SK-N-SH treated with all-trans-retinoic acid at 6 μM for 48 hours (cell line): ENCODE measurements around the gene RNF43.

Experiments used
- ATAC-seq: fragments of 200-7000 bp; cut with Tn5 transposase; 3 replicates; pipeline ENCODE4 v1.9.1; 2020; ENCODE audit warnings: mild to moderate bottlenecking, moderate library complexity
- ARNTL ChIP-seq: fragments of 450-650 bp; formaldehyde crosslinking; IDR thresholded peaks from 2 replicates; pipeline ENCODE4 v1.5.0; 2020; ENCODE audit warnings: low read depth, mild to moderate bottlenecking, moderate library complexity, borderline replicate concordance
- BACH2 ChIP-seq: fragments of 250-450 bp; sonication (Bioruptor Pico); IDR thresholded peaks from 2 replicates; pipeline ENCODE4 v1.9.0; 2021; ENCODE audit warnings: mild to moderate bottlenecking, borderline replicate concordance
- CSDC2 ChIP-seq: fragments of 250-450 bp; sonication (Bioruptor Pico); IDR thresholded peaks from 2 replicates; pipeline ENCODE4 v1.5.0; 2020; ENCODE audit warnings: mild to moderate bottlenecking, moderate library complexity
- GLIS3 ChIP-seq: fragments of 250-450 bp; sonication (Bioruptor Pico); IDR thresholded peaks from 2 replicates; pipeline ENCODE4 v1.5.0; 2020; ENCODE audit warnings: mild to moderate bottlenecking, moderate library complexity
- ISL1 ChIP-seq: fragments of 250-450 bp; sonication (Bioruptor Pico); IDR thresholded peaks from 2 replicates; pipeline ENCODE4 v2.1.2; 2022; ENCODE audit warnings: mild to moderate bottlenecking, moderate library complexity
- OSR1 ChIP-seq: fragments of 250-450 bp; sonication (Bioruptor Pico); IDR thresholded peaks from 2 replicates; pipeline ENCODE4 v1.8.0; 2022; ENCODE audit warnings: moderate library complexity, mild to moderate bottlenecking, inconsistent platforms
- PATZ1 ChIP-seq: fragments of 250-450 bp; sonication (Bioruptor Pico); IDR thresholded peaks from 2 replicates; pipeline ENCODE4 v1.8.0; 2020; ENCODE audit warnings: mild to moderate bottlenecking, moderate library complexity, borderline replicate concordance
- POU6F1 ChIP-seq: fragments of 250-450 bp; sonication (Bioruptor Pico); IDR thresholded peaks from 2 replicates; pipeline ENCODE4 v1.8.0; 2021; ENCODE audit warnings: low read depth, mild to moderate bottlenecking, moderate library complexity, borderline replicate concordance
- RARB ChIP-seq: fragments of 250-450 bp; sonication (Bioruptor Pico); IDR thresholded peaks from 2 replicates; pipeline ENCODE4 v1.8.0; 2021; ENCODE audit warnings: mild to moderate bottlenecking, moderate library complexity
- SNAI2 ChIP-seq: fragments of 250-450 bp; sonication (Bioruptor Pico); IDR thresholded peaks from 2 replicates; pipeline ENCODE4 v1.5.0; 2020; ENCODE audit warnings: mild to moderate bottlenecking, moderate library complexity
- TCF4 ChIP-seq: fragments of 250-450 bp; sonication (Bioruptor Pico); IDR thresholded peaks from 2 replicates; pipeline ENCODE4 v1.8.0; 2021; ENCODE audit warnings: mild to moderate bottlenecking, moderate library complexity, borderline replicate concordance
- TOX ChIP-seq: fragments of 250-450 bp; sonication (Bioruptor Pico); IDR thresholded peaks from 2 replicates; pipeline ENCODE4 v1.8.0; 2021; ENCODE audit warnings: mild to moderate bottlenecking, moderate library complexity, borderline replicate concordance
- ZFP3 ChIP-seq: fragments of 250-450 bp; sonication (Bioruptor Pico); IDR thresholded peaks from 2 replicates; pipeline ENCODE4 v1.5.0; 2020; ENCODE audit warnings: mild to moderate bottlenecking, moderate library complexity
- ZFP30 ChIP-seq: fragments of 450-650 bp; formaldehyde crosslinking; IDR thresholded peaks from 2 replicates; pipeline ENCODE4 v1.5.0; 2022; ENCODE audit warnings: mild to moderate bottlenecking, moderate library complexity
- ZNF565 ChIP-seq: fragments of 450-650 bp; formaldehyde crosslinking; conservative IDR thresholded peaks from 2 replicates; pipeline ENCODE4 v1.5.0; 2020; ENCODE audit warnings: low read depth, mild to moderate bottlenecking, moderate library complexity
- ZNF70 ChIP-seq: fragments of 450-650 bp; formaldehyde crosslinking; IDR thresholded peaks from 2 replicates; pipeline ENCODE4 v1.5.0; 2020; ENCODE audit warnings: mild to moderate bottlenecking, moderate library complexity
- ZNF8 ChIP-seq: fragments of 450-650 bp; formaldehyde crosslinking; IDR thresholded peaks from 2 replicates; pipeline ENCODE4 v1.5.0; 2020; ENCODE audit warnings: mild to moderate bottlenecking, moderate library complexity
- TF ChIP-seq, protein P1 (sequence below): fragments of 250-450 bp; sonication (Bioruptor Pico); IDR thresholded peaks from 2 replicates; pipeline ENCODE4 v1.5.0; 2020; ENCODE audit warnings: mild to moderate bottlenecking, moderate library complexity
- TF ChIP-seq, protein P2 (sequence below): fragments of 250-450 bp; sonication (Bioruptor Pico); IDR thresholded peaks from 2 replicates; pipeline ENCODE4 v1.5.1; 2021; ENCODE audit warnings: mild to moderate bottlenecking, moderate library complexity
- TF ChIP-seq, protein P3 (sequence below): fragments of 250-450 bp; sonication (Bioruptor Pico); IDR thresholded peaks from 2 replicates; pipeline ENCODE4 v1.5.1; 2020; ENCODE audit warnings: low read depth, mild to moderate bottlenecking, moderate library complexity

Gene RNF43

GRCh38 chr17:58411408-58411894 is 5.9 kb downstream of the RNF43 start (continued):
- TF ChIP-seq PATZ1 (CRISPR knock-in tag) (no peak), ZFP3 (CRISPR knock-in tag) (no peak), BACH2 (no peak), ZNF565 (CRISPR knock-in tag) (no peak), GLIS3 (CRISPR knock-in tag) (no peak)

DNA sequence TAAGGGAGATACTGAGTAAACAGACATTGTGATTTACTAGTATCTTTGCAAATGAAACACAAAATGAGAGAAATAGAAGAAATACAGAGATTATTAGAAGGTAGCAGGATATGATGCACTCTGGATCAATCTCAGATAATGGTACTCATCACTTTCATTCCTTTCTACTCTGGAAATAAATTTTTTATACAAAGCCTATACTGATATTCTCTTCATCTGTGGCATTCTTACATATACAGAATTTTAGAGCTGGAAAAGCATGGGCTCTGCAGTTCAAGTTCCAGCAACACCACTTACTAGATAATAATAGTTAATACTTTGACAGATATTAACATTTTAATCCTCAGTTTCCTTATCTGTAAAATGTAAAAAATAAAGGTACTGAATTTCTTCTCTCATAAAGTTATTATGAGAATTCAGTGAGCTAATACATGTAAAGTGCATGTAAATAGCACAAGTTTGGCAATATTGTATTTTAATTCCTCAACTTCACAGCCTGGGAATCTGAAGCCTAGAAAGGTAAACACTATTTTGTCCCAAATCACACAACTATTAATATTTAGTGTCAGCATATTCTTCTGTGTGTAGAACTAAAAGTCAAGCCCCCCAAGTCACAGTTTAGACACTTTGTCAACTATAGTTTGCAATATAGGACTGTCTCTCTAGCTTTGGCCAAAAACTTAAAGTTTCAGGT is 6.5 kb downstream of the RNF43 start:
- no peak for TF ChIP-seq TOX (CRISPR knock-in tag)
- TF ChIP-seq ZNF8, result no peak
- no peak for TF ChIP-seq ZNF70 (CRISPR knock-in tag)
- no peak for TF ChIP-seq ARNTL (CRISPR knock-in tag)
- TF ChIP-seq SNAI2 (CRISPR knock-in tag), result no peak
- TF ChIP-seq, protein P1, sequence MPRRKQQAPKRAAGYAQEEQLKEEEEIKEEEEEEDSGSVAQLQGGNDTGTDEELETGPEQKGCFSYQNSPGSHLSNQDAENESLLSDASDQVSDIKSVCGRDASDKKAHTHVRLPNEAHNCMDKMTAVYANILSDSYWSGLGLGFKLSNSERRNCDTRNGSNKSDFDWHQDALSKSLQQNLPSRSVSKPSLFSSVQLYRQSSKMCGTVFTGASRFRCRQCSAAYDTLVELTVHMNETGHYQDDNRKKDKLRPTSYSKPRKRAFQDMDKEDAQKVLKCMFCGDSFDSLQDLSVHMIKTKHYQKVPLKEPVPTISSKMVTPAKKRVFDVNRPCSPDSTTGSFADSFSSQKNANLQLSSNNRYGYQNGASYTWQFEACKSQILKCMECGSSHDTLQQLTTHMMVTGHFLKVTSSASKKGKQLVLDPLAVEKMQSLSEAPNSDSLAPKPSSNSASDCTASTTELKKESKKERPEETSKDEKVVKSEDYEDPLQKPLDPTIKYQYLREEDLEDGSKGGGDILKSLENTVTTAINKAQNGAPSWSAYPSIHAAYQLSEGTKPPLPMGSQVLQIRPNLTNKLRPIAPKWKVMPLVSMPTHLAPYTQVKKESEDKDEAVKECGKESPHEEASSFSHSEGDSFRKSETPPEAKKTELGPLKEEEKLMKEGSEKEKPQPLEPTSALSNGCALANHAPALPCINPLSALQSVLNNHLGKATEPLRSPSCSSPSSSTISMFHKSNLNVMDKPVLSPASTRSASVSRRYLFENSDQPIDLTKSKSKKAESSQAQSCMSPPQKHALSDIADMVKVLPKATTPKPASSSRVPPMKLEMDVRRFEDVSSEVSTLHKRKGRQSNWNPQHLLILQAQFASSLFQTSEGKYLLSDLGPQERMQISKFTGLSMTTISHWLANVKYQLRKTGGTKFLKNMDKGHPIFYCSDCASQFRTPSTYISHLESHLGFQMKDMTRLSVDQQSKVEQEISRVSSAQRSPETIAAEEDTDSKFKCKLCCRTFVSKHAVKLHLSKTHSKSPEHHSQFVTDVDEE (CRISPR knock-in tag), result no peak
- TF ChIP-seq TCF4 (CRISPR knock-in tag), result no peak
- TF ChIP-seq ZFP30 (CRISPR knock-in tag), result no peak
- TF ChIP-seq CSDC2 (CRISPR knock-in tag), result no peak
- no peak for TF ChIP-seq ISL1
- TF ChIP-seq OSR1, result no peak
- TF ChIP-seq, protein P2, sequence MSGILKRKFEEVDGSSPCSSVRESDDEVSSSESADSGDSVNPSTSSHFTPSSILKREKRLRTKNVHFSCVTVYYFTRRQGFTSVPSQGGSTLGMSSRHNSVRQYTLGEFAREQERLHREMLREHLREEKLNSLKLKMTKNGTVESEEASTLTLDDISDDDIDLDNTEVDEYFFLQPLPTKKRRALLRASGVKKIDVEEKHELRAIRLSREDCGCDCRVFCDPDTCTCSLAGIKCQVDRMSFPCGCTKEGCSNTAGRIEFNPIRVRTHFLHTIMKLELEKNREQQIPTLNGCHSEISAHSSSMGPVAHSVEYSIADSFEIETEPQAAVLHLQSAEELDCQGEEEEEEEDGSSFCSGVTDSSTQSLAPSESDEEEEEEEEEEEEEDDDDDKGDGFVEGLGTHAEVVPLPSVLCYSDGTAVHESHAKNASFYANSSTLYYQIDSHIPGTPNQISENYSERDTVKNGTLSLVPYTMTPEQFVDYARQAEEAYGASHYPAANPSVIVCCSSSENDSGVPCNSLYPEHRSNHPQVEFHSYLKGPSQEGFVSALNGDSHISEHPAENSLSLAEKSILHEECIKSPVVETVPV, result no peak
- no peak for ATAC-seq

GRCh38 chr17:58409432-58409831 is 7.9 kb downstream of the RNF43 start:
- ATAC-seq, result no peak
- TF ChIP-seq CSDC2 (CRISPR knock-in tag), result no peak
- TF ChIP-seq ZNF70 (CRISPR knock-in tag), result no peak
- TF ChIP-seq, protein P1 (CRISPR knock-in tag), result no peak
- TF ChIP-seq RARB, result no peak
- TF ChIP-seq ISL1, result no peak
- TF ChIP-seq TOX (CRISPR knock-in tag), result no peak
- TF ChIP-seq ZFP3 (CRISPR knock-in tag), result no peak
- TF ChIP-seq ZNF8, result no peak
- no peak for TF ChIP-seq BACH2
- no peak for TF ChIP-seq POU6F1 (CRISPR knock-in tag)
- no peak for TF ChIP-seq PATZ1 (CRISPR knock-in tag)
- TF ChIP-seq, protein P3, sequence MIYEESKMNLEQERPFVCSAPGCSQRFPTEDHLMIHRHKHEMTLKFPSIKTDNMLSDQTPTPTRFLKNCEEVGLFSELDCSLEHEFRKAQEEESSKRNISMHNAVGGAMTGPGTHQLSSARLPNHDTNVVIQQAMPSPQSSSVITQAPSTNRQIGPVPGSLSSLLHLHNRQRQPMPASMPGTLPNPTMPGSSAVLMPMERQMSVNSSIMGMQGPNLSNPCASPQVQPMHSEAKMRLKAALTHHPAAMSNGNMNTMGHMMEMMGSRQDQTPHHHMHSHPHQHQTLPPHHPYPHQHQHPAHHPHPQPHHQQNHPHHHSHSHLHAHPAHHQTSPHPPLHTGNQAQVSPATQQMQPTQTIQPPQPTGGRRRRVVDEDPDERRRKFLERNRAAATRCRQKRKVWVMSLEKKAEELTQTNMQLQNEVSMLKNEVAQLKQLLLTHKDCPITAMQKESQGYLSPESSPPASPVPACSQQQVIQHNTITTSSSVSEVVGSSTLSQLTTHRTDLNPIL (CRISPR knock-in tag), result no peak
- TF ChIP-seq OSR1, result no peak
- no peak for TF ChIP-seq TCF4 (CRISPR knock-in tag)
- TF ChIP-seq, protein P2, result no peak
